Measurements from ENCODE around the gene DAAM1.

The DAAM1 gene

GRCh38 chr14:59269466-59269865, 81.0 kb downstream of the DAAM1 start:
- DNase-seq (ENCODE audit: low read depth): no peak
- TF ChIP-seq, protein P1, sequence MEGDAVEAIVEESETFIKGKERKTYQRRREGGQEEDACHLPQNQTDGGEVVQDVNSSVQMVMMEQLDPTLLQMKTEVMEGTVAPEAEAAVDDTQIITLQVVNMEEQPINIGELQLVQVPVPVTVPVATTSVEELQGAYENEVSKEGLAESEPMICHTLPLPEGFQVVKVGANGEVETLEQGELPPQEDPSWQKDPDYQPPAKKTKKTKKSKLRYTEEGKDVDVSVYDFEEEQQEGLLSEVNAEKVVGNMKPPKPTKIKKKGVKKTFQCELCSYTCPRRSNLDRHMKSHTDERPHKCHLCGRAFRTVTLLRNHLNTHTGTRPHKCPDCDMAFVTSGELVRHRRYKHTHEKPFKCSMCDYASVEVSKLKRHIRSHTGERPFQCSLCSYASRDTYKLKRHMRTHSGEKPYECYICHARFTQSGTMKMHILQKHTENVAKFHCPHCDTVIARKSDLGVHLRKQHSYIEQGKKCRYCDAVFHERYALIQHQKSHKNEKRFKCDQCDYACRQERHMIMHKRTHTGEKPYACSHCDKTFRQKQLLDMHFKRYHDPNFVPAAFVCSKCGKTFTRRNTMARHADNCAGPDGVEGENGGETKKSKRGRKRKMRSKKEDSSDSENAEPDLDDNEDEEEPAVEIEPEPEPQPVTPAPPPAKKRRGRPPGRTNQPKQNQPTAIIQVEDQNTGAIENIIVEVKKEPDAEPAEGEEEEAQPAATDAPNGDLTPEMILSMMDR (IDR thresholded peaks at IDR 0.05; ENCODE audit: insufficient read depth, low read depth, low read length, missing control alignments): no peak
- no peak overlapping the region for H3K4me3 ChIP-seq (ENCODE audit: low read length)

GRCh38 chr14:59271256-59271655, 82.8 kb downstream of the DAAM1 start:
- DNase-seq (ENCODE audit: low read depth): no peak
- TF ChIP-seq, protein P1 (IDR thresholded peaks at IDR 0.05; ENCODE audit: insufficient read depth, low read depth, low read length, missing control alignments): no peak

DNA sequence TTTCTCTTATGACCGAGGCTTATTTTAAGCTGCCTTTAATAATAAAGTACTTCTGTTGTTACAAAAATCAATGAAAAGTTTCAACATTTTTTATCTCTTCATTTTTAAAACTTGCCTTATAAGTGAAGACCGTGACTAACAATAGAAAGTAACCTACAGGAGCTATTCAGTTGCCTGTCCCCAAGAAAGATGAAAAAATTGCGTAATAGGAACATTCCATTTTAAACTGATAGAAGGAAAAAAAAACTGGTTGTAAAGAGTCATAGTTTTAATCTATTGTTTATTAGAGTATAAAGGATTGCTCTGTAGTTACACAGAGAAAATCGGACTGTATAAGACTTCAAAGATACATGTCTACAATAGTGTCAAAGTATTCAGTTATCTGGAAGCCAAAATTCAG, 83.3 kb downstream of the DAAM1 start:
- no peak overlapping the region for H3K4me3 ChIP-seq (ENCODE audit: low read length)
- DNase-seq (ENCODE audit: low read depth): peak; percentile 19
- TF ChIP-seq, protein P1 (IDR thresholded peaks at IDR 0.05; ENCODE audit: insufficient read depth, low read depth, low read length, missing control alignments): no peak

More at GRCh38 chr14:59271256-59271655, 82.8 kb downstream of the DAAM1 start:
- H3K4me3 ChIP-seq (ENCODE audit: low read length): no peak overlapping the region

DNA sequence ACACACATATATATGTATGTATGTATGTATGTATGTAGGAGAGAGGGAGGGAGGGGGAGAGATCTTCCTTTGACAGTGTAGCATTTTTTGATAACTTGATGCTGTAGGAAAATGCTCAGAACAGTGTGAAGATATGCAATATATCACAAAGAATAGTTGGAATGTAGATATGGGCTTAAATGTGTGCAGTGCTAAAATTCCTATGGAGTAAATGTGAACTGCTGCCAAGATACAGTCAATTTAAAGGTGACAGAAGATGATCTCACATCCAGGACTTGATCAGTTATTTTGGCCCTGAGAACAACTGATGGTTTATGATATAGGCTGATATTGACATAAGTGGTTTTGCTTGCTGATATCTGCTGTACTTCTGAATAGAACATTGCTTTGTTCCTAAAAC, 84.2 kb downstream of the DAAM1 start:
- no peak overlapping the region for H3K4me3 ChIP-seq (ENCODE audit: low read length)
- TF ChIP-seq, protein P1 (IDR thresholded peaks at IDR 0.05; ENCODE audit: insufficient read depth, low read depth, low read length, missing control alignments): no peak
- DNase-seq (ENCODE audit: low read depth): no peak

DNA sequence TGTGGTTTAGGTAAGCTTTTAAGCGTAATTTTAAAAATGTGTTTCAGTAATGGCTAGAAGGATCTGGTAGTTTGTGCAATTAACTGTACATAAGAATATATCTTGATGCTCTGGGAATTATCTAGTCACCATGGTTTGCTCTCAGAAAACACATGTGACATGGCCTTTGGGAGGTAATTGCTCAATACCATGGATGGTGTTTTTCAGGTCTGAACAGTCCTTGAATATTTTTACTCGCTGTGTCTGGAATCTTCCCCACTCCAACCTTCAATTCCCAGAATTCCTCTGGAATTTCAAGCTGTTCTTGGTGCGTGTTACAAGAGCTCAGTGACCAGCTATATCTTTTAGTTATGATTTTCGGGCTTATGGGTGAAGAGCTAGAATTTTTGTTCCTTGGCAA, 85.3 kb downstream of the DAAM1 start:
- peak; percentile 43 for DNase-seq (ENCODE audit: low read depth)
- TF ChIP-seq, protein P1 (IDR thresholded peaks at IDR 0.05; ENCODE audit: insufficient read depth, low read depth, low read length, missing control alignments): no peak
- H3K4me3 ChIP-seq (ENCODE audit: low read length): no peak overlapping the region

DNA sequence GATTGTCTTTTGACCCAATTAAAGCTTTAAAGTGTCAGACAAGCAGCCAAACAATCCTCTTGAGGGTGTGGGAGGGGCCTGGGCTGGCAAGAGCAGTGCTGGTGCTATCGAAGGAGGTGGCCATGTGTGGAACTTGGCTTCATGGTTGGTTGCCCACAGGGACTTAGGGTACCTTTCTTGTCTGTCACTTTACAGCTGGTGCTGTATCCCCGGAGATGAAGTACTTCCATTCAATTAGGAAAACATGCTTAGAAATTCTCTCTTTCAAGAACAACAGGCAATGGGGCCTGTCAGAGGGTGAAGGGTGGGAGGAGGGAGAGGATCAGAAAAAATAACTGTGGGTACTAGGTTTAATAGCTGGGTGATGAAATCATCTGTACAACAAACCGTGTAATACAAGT, 86.5 kb downstream of the DAAM1 start:
- TF ChIP-seq, protein P1 (IDR thresholded peaks at IDR 0.05; ENCODE audit: insufficient read depth, low read depth, low read length, missing control alignments): no peak
- peak; percentile 47 for DNase-seq (ENCODE audit: low read depth)
- H3K4me3 ChIP-seq (ENCODE audit: low read length): no peak overlapping the region

DNA sequence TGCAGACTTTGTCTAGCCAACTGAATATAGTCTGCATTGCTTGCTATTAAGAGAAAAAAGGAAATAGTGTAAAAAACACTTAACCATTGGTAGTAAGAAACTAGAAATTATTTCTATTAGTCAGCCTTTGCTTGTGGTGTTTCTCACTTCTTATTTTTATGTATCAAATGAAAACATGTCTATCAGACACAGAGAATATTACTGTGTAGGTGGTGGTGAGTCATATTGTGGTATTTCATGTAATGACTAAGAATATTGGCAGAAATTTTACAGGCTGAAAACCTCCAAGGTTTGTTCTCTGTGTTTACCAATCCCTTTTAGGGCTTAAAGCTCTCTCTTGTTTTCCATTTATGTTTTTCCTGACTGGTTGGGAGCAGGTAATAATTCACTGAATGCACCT, 87.2 kb downstream of the DAAM1 start:
- DNase-seq (ENCODE audit: low read depth): peak; percentile 90
- H3K4me3 ChIP-seq (ENCODE audit: low read length): no peak overlapping the region
- TF ChIP-seq, protein P1 (IDR thresholded peaks at IDR 0.05; ENCODE audit: insufficient read depth, low read depth, low read length, missing control alignments): no peak
